ENCODE results near the gene KANSL1. TPM values are rescaled to one million over a fixed set of nuclear protein-coding genes. Genes with fewer than 3 reads are reported as not detected.

KANSL1 gene
- total and polyA plus RNA-seq, 2 donors (not counting 1 experiment from before 2014, with no cell fraction given): 36.8 to 233 TPM

GRCh38 chr17:46167267-46167666, 26.0 kb downstream of the KANSL1 start:
- H3K9me3 Mint-ChIP-seq (ENCODE audit: insufficient read depth): no peaks in the 10 kb centered on the region
- Histone ChIP-seq H3K4me3 (ENCODE audit: control extremely low read depth in 1 of 5, extremely low read depth in 1 of 5, insufficient read depth in 1 of 5, low read depth in 2 of 5, low read length in 4 of 5) (no peak overlapping the region), H3K4me2 (replicated peaks; ENCODE audit: low read depth, low read length, poor library complexity, severe bottlenecking) (no peak overlapping the region), H3K4me1 (ENCODE audit: control insufficient read depth in 2 of 2, insufficient read depth in 2 of 2, low read length in 2 of 2) (peaks cover 15 to 24% of the 10 kb centered on the region in 2 donors), H3K9ac (ENCODE audit: low read length) (no peak overlapping the region), H3K36me3 (replicated peaks in 1 of 2; ENCODE audit: control extremely low read depth in 1 of 2, control insufficient read depth in 1 of 2, extremely low read depth in 1 of 2, insufficient read depth in 2 of 2, low read length in 1 of 2) (peaks cover 24 to 48% of the 10 kb centered on the region in 2 experiments), H3K79me2 (ENCODE audit: control insufficient read depth, insufficient read depth, low read length) (peaks cover 100% of the 10 kb centered on the region), H3K27ac (ENCODE audit: low read length in 2 of 2) (no peak overlapping the region), H3K9me3 (ENCODE audit: control extremely low read depth in 1 of 3, control insufficient read depth in 2 of 3, insufficient read depth in 1 of 3, low read length in 2 of 3) (no peaks in the 10 kb centered on the region), H4K20me1 (ENCODE audit: control insufficient read depth, insufficient read depth, low read length, poor library complexity, severe bottlenecking) (peaks cover 89% of the 10 kb centered on the region), H3K27me3 (replicated peaks in 1 of 4; ENCODE audit: control extremely low read depth in 1 of 4, control insufficient read depth in 3 of 4, insufficient read depth in 4 of 4, low read length in 3 of 4) (no peaks in the 10 kb centered on the region), H2AFZ (ENCODE audit: insufficient read depth, low read depth, low read length, poor library complexity, severe bottlenecking) (no peak overlapping the region)
- DNase-seq (no peak), ATAC-seq (ENCODE audit: low read depth) (no peak)
- no CpG with 5 or more reads among the region's 2 CpGs for WGBS (ENCODE audit: insufficient coverage)
- no peak overlapping the region for H3K4me3 Mint-ChIP-seq
- peaks cover 71% of the 10 kb centered on the region for H3K4me1 Mint-ChIP-seq
- no peak overlapping the region for H3K27ac Mint-ChIP-seq
- ChIA-PET POLR2A (no interaction called here), CTCF (interaction anchor here (1.2 kb wide), 2 partner anchors 11 to 123 kb away, joined by 3 read pairs; no protein-coding TSS in a partner anchor)
- H3K27me3 Mint-ChIP-seq: no peaks in the 10 kb centered on the region
- intact Hi-C loops (cut with micrococcal nuclease): no loop called here
- TF ChIP-seq EZH2 (IDR thresholded peaks at IDR 0.05; ENCODE audit: borderline replicate concordance, insufficient read depth, low read depth, low read length, poor library complexity, severe bottlenecking): no peak
- no peak for TF ChIP-seq CTCF (IDR thresholded peaks at IDR 0.05)

- Histone ChIP-seq H2AFZ (ENCODE audit: insufficient read depth, low read depth, low read length, poor library complexity, severe bottlenecking) (no peak overlapping the region), H3K79me2 (ENCODE audit: control insufficient read depth, insufficient read depth, low read length) (peaks cover 100% of the 10 kb centered on the region), H3K9ac (ENCODE audit: low read length) (no peak overlapping the region), H3K27ac (ENCODE audit: low read length in 2 of 2) (no peak overlapping the region), H3K4me3 (ENCODE audit: control extremely low read depth in 1 of 5, extremely low read depth in 1 of 5, insufficient read depth in 1 of 5, low read depth in 2 of 5, low read length in 4 of 5) (no peak overlapping the region), H3K4me2 (replicated peaks; ENCODE audit: low read depth, low read length, poor library complexity, severe bottlenecking) (no peak overlapping the region), H3K27me3 (replicated peaks in 1 of 4; ENCODE audit: control extremely low read depth in 1 of 4, control insufficient read depth in 3 of 4, insufficient read depth in 4 of 4, low read length in 3 of 4) (no peaks in the 10 kb centered on the region), H3K9me3 (ENCODE audit: control extremely low read depth in 1 of 3, control insufficient read depth in 2 of 3, insufficient read depth in 1 of 3, low read length in 2 of 3) (no peaks in the 10 kb centered on the region), H3K36me3 (replicated peaks in 1 of 2; ENCODE audit: control extremely low read depth in 1 of 2, control insufficient read depth in 1 of 2, extremely low read depth in 1 of 2, insufficient read depth in 2 of 2, low read length in 1 of 2) (peaks cover 22 to 46% of the 10 kb centered on the region in 2 experiments), H4K20me1 (ENCODE audit: control insufficient read depth, insufficient read depth, low read length, poor library complexity, severe bottlenecking) (peaks cover 89% of the 10 kb centered on the region), H3K4me1 (ENCODE audit: control insufficient read depth in 2 of 2, insufficient read depth in 2 of 2, low read length in 2 of 2) (peaks cover 15 to 26% of the 10 kb centered on the region in 2 donors)
- H3K27me3 Mint-ChIP-seq: no peaks in the 10 kb centered on the region
- TF ChIP-seq CTCF (IDR thresholded peaks at IDR 0.05): no peak
- TF ChIP-seq EZH2 (IDR thresholded peaks at IDR 0.05; ENCODE audit: borderline replicate concordance, insufficient read depth, low read depth, low read length, poor library complexity, severe bottlenecking): no peak
- WGBS (ENCODE audit: insufficient coverage): no CpG with 5 or more reads among the region's 2 CpGs
- H3K4me1 Mint-ChIP-seq: peaks cover 73% of the 10 kb centered on the region
- CTCF ChIA-PET: interaction anchor here (0.6 to 1.2 kb wide), 4 partner anchors 12 to 1106 kb away, joined by 3 to 5 read pairs (median 3); partner anchors contain the start of gene NMT1
- H3K27ac Mint-ChIP-seq: no peak overlapping the region
- ATAC-seq (ENCODE audit: low read depth) (no peak), DNase-seq (no peak)
- no peaks in the 10 kb centered on the region for H3K9me3 Mint-ChIP-seq (ENCODE audit: insufficient read depth)
- H3K4me3 Mint-ChIP-seq: no peak overlapping the region
- intact Hi-C loops (cut with micrococcal nuclease): no loop called here
- POLR2A ChIA-PET: no interaction called here
Observed at GRCh38 chr17:46166692-46167249, 26.5 kb downstream of the KANSL1 start.
